Stimulated activated CD8-positive, alpha-beta memory T cell treated with anti-CD3 and anti-CD28 coated beads, Interleukin-12 subunit alpha, Interleukin-12 subunit beta, amount 100 ng/mL, for 24 hours (primary cell): ENCODE data around the gene E2F8.
"Not testable (repeated sequence)": the region's sequence is repeated elsewhere in the genome, so short reads cannot be mapped to it uniquely, and the experiment has no call there.

ENCODE experiments used
- DNase-seq: peaks from one replicate; pipeline ENCODE4 v3.0.0-alpha.2; 2020; ENCODE audit errors: extremely low read depth

E2F8 gene, protein sequence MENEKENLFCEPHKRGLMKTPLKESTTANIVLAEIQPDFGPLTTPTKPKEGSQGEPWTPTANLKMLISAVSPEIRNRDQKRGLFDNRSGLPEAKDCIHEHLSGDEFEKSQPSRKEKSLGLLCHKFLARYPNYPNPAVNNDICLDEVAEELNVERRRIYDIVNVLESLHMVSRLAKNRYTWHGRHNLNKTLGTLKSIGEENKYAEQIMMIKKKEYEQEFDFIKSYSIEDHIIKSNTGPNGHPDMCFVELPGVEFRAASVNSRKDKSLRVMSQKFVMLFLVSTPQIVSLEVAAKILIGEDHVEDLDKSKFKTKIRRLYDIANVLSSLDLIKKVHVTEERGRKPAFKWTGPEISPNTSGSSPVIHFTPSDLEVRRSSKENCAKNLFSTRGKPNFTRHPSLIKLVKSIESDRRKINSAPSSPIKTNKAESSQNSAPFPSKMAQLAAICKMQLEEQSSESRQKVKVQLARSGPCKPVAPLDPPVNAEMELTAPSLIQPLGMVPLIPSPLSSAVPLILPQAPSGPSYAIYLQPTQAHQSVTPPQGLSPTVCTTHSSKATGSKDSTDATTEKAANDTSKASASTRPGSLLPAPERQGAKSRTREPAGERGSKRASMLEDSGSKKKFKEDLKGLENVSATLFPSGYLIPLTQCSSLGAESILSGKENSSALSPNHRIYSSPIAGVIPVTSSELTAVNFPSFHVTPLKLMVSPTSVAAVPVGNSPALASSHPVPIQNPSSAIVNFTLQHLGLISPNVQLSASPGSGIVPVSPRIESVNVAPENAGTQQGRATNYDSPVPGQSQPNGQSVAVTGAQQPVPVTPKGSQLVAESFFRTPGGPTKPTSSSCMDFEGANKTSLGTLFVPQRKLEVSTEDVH

DNA sequence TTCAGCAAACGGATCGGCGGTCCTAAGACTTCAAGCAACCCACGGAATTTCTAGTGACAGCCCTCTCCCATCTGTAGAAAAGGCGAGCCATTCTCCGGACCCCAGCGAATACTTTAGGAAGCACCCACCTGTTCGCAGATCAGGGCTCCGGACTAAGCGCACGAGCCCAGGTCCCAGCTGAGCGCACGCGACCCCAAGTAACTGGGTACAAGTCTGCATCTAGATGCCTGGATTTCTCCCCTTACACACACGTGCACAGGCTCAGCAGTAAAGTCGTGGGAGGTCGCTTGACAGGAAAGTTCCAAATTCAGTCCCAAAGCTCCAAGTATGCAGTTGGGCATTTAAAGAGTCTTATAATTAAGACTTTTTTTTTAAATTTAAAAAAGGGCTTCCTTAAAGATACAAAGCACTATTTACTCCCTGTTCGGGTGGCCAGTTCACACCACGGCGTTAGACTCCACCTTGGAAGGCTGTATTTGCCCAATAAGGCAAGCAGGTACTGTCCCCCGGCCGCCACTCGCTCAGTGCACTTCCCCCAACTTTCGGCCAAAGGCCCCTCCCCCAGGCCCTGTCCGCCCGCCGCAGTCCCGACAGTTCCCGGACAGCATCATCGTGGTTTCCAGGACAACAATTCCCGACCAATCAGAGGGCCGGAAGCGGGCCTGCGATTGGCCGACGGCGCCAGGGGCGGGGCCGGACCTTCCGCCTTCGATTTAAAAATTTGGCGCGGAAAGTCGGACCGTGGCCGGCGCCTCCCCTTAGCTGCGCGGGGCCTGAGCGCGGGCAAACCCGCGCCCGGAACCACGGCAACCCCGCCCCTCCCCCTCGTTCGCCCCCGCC lies at the start of gene E2F8:
Gene E2F8, minus strand, starts transcription at position 526 of the 840 bp plus-strand sequence. CDS start 824 bp downstream, outside the sequence.
- peak; percentile 71 for DNase-seq

DNA sequence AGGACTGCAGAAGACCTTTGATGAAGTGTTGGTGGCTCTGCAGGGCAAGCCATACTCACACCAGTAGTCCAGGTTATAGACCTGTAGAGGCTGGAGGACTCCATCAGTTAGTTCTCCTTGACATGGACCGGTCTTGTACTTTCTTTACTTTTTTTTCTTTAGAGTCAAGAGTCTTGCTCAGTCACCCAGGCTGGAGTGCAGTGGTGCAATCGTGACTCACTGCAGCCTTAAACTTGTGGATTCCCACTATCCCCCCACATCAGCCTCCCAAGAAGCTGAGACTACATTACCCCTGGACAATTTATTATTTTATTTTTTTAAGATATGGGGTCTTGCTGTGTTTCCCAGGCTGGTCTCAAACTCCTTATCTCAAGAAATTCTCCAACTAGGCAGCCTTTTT lies 49.6 kb upstream of the E2F8 start:
- no peak for DNase-seq

DNA sequence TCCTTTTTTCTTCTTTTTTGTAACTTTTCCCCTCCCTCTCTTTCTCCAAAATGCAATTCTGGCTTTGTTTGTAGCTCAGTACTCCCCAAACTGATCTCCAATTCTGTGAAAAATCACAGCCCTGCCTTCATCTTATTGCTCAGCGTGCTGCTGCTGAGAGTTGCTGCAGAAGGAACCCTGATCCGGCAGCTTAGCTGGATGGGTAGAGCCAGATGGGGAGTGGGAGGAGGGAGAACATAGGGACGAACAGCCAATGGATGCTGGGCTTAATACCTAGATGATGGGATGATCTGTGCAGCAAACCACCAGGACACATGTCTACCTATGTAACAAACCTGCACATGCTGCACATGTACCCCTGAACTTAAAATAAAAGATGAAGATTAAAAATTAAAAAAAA lies 47.5 kb upstream of the E2F8 start:
- no peak for DNase-seq

DNA sequence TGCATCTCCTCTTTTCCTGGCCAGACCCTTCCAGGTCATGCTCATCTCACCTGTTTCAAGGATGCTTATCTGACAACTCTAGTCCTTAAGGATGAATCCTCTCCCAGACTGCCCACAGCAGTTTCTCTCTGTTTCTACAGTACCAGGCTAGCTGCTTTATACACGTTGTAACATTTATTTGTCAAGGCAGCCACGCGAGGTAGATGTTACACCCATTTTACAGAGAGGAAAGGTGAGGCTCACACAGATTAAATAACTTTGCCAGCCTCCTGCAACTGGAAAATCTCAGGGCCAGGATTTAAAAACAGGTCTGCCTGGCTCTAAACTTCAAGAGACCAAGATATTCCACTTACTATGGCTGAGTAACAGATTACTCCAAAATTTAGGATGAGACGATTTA lies 45.7 kb upstream of the E2F8 start:
- no peak for DNase-seq

DNA sequence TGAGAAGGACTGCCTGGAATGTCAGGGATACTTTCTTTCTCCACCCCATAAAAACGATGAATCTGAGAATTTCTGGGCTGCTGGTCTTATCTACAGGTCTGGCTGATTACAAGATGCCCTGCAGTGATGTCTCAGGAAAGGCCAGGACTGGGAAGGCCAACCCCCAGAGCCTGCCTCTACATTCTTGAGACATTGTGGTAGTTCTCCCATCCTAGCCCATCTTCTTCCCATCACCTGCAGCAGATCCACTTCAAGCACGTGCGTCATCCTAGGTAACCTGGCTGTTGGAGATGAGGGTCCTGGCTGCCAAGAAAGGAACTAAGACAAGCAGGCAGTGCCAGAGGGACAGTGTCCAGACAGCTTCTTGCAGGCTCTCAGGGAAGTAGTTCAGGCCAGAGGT lies 44.1 kb upstream of the E2F8 start:
- DNase-seq: no peak

DNA sequence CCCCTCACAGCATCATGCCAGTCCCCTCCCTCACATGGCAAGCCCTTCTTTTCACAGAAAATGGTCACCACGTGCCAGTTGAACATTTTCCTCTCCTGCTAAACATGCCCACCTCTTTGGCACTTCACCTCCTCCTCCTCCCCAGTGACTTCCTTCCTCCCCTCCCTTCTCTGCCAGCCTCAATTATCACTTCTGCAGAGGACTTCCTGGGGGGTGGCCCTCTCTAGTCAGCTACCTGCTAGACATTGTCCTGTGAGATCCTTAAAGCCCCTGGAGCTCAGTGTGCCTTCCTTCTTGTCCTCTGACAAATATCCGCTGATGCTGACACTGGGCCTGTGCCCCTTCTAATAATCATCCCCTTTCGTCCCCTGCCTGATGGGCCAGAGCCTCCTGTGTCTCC lies 43.2 kb upstream of the E2F8 start:
- DNase-seq: no peak

DNA sequence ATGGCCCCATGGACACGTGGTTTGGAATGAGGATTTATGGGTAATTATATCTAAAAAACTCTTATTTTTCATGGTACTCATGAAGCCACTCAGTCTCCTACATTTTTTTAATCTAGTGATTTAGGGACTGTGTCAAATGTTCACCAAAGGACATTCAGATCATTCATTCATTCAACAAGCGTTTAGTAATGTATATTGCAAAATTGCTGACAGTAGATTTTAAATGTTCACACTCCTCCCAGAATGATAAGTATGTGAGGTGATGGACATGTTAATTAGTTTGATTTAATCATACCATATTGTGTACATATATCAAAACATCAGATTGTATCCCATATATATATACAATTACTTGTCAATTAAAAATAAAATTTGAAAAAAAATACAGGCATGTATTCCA lies 40.8 kb upstream of the E2F8 start:
- DNase-seq: no peak

DNA sequence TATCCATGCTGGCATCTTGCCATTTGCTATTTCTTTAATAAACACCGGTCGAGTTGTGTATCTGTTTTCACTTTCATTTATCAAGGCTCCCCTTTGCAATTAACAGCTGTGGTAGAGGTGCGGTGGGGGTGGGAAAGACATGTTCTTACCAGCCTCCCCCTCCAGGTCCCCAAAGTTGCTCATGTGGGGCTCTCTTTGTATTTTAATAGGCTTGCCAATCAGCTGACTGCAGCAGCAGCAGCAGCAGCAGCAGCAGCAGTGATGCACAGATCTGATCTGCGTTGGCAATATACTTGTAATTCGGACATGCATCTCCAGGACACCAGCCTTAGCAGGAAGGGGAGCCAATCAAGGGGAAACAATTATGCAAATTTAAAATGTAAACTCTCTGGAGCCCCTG lies 40.3 kb upstream of the E2F8 start:
- no peak for DNase-seq

DNA sequence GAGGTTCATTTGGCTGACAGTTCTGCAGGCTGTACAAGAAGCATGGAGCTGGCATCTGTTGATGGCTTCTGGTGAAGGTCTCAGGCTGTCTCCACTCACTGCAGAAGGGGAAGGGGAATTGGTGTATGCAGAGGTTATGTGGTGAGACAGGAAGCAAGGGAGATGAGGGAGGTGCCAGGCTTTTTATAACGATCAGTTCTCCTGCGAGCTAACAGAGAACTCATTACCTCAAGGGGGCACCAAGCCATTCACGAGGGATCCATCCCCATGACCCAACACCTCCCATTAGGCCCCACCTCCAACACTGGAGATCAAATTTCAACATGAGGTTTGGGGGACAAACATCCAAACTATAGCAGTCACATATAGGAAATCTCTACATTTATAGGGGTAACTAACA lies 38.7 kb upstream of the E2F8 start:
- no peak for DNase-seq

DNA sequence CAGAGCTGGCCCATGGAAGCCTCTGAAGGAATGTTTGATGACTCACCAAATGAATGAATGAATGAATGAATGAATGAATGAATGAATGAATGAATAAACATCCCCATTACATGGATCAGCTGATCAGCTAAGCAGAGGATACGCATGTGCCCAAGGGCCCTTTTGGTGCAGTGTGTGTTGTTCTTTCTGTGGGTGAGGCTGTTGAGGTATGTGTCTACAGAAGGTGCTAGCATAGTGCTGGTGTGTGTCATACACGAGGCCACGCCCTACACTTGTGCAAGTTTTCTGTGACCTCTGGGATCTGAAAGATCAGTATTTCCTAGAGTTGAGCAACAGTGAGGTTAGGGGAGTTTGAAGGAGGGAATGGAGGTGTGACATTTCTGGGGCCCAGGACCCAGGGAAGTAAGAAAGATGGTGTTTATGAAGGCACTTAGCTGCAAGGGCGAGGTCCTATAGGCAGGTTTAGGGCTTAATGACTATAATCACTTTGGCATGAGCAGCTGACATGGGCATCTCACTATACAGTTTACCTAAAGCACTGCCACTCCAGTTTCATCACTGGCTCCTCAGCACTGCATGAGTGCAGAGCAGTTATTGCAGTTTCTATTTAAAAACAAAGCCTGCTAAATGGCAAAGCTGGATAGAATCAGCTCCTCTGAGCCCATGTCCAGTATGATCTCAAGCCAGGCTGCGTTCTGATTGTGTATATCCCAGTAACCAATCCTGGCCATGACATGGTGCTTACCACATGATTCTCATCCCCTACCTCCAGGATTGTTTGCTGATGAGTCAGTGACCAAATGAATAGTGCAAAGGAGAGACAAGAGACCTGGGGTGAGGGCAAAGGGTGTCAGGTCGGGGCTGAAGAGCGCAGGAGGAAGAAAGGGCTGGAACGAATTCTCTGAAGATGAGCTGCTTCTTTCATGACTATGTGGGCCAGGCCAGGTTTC lies 36.4 kb upstream of the E2F8 start:
- no peak for DNase-seq

DNA sequence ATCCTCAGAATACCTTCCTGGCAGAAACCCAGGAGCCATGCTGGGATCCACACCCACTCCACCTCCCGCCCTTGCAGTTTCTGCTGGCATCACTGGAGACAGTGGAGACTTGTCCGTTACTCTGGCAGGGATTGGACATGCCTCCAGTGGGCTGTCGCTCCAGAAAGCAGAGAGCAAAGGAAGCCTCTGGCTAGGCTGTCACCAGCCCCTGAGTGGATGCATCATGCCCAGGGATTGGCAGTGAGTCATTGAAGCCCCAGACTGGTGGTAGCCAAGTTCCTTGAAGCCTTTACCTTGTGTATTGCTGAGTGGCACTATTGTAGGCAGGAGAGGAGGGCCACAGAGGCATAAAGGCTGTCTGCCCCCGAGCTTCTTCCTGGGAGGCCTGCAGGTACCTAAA lies 34.8 kb upstream of the E2F8 start:
- no peak for DNase-seq

DNA sequence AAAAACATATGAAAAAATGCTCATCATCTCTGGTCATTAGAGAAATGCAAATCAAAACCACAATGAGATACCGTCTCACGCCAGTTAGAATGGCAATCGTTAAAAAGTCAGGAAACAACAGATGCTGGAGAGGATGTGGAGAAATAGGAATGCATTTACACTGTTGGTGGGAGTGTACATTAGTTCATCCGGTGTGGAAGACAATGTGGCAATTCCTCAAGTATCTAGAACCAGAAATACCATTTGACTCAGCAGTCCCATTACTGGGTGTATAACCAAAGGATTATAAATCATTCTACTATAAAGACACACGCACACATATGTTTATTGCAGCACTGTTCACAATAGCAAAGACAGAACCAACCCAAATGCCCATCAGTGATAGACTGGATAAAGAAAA lies 32.5 kb upstream of the E2F8 start:
- DNase-seq: not testable (repeated sequence)

DNA sequence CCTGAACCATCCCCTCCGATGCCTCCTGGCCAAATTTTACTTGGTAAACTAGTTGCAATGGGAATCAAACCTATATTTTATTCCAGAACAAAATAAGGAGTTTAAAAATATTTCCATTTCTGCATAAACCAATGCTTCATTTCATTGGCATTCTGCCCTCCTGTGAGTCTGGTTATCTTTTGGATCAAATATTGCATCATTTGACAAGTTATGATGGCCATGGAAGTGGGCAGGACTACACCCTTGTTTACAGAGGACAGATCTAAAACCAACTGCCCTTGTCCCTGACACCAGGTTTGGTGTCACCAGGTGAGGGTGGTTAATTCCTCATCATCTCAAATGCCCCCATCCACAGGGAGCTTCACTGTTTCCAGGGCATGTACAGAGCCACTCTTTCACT lies 28.2 kb upstream of the E2F8 start:
- DNase-seq: no peak

DNA sequence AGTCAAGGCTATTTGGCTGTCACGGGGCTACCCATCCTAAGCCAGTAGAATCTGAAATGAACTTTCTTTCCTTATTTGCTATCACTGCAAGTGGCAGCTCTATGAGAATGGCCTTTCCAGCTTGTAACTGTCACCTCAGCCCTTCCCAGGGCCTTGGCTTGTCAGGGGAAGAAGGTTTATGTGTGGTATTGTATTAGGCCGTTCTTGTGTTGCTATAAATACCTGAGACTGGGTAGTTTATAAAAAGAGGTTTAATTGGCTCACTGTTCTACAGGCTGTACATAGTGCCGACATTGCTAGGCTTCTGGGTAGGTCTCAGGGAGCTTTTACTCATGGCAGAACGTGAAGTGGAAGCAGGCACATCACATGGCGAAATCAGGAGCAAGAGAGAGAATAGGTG lies 26.8 kb upstream of the E2F8 start:
- DNase-seq: no peak

DNA sequence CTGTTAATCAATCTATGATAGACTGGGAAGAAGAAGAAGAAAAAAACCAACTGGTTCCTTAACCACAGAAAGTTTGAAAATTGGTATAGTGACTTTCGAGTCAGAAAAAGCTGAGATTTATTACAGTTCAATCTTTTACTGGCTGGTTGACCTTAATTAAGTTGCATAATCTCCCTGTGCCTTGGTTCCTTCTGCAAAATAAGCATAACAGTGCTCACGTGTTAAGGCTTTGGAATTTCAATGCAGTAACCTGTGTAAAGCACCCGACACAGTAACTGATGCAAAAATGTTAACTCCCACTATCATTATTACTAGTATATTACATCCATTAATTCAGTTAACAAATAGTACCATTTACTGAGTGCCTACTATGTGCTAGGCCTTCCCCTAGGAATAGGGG lies 22.6 kb upstream of the E2F8 start:
- DNase-seq: no peak

DNA sequence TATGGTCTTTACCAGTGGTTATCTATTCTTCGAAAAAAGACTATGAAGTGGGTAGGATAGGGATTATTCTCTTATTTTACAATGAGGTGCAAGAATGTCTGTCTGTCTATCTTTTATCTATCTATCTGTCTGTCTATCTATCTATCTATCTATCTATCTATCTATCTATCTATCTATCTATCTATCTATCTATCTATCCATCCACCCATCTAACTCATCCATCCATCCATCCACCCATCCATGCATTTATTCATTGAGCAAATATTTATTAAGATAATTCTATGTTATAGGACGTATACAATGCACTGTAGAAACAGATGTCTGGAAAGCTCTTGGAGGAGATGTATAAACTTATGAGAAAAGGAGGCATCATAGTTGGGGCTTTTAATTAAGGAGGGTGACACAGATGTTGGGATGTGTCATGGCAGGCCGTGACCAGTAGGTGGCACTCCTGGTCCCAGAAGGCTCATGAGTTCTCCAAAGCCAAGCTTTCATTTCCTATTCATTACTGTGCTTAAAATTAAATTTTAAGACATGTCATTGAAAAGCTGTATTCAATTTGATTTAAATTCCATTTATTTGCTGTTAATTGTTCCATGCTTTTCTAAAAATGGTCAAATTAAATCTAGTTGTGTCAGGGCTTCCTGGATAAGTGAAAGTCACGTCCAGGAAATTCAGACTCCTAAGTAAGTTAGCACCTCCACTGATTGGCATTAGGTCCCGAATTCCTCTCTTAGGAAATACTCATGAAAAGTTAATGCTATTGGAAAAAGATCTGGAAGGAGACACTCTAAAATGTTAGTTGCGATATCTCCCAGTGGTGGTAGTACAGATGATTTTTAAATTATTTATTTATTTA lies 19.0 kb upstream of the E2F8 start:
- peak; percentile 21 for DNase-seq

DNA sequence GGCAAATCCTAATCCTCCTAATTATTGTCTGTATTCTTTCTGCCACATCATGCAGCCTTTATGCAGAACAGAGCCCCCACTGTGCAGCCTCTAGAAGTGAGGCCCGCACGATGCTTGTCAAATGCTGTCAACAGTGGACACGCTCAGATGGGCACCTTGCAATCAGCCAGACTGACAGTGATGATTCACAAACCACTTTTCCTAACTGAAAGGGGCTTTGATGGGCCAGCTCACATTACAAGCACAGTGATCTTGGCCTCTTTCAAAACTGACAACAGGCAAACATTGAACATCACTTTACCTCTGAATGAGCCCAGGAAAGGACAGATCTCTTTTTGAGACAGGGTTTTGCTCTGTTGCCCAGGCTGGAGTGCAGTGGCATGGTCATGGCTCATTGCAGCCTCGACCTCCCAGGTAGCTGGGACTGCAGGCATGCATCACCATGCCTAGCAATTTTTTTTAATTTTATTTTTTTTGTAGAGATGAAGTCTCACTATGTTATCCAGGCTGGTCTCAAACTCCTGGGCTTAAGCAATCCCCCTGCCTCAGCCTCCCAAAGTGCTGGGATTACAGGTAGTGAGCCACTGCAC lies 18.0 kb upstream of the E2F8 start:
- DNase-seq: no peak

DNA sequence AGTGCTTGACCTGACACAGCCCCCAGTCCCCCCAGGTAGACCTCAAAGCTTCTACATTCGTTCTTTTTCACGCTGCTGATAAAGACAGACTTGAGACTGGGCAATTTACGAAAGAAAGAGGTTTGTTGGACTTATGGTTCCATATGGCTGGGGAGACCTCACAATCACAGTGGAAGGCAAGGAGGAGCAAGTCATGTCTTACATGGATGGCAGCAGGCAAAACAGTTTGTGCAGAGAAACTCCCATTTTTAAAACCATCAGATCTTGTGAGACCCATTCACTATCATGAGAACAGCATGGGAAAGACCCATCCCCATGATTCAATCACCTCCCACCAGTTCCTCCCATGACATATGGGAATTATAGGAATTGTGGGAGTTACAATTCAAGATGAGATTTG lies 13.7 kb upstream of the E2F8 start:
- DNase-seq: not testable (repeated sequence)

DNA sequence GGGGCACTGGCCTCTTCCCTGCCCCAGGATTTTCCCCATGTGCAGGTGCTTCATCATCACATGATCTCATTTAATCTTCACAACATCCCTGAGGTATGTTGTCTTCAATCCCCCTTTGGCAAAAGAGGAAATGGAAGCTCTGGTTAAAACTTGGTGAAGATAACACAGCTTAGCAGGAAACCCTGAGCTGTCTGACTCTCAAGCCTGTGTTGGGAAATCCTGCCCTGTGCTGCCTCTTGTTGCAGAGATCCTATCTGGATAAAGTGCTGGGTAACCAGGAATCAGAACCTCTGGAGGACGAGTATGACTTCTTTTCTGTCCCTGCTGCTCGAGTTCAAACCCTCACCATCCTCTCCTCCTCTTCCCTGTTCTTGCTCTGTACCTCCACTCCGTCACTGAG lies 13.1 kb upstream of the E2F8 start:
- no peak for DNase-seq
